ENCODE results near the gene GSTCD.
"Not testable (repeated sequence)": the region's sequence is repeated elsewhere in the genome, so short reads cannot be mapped to it uniquely, and the experiment has no call there.

GSTCD gene

GRCh38 chr4:105719204-105719603 is 10.6 kb downstream of the GSTCD start:
- DNase-seq = no peak

DNA sequence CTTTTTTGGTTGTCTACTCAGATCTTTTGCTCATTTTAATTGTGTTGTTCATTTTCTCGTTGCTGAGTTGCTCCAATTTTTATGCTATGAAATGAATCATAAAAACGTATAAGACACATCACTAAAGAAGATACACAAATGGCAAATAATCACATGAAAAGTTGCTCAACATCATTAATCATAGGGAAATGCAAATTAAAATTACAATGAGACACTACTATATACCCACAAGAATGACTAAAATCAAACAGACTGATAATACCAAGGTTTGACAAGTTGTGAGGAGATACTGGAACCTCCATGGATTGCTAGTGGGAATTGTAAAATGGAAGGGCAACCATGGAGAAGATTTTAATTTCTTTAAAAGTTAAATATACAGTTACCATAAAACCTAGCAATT is 17.0 kb downstream of the GSTCD start:
- DNase-seq = no peak

GRCh38 chr4:105729895-105730294 is 21.3 kb downstream of the GSTCD start:
- not testable (repeated sequence) for DNase-seq

- not testable (repeated sequence) for DNase-seq
Observed at GRCh38 chr4:105735217-105735616, 26.6 kb downstream of the GSTCD start.

GRCh38 chr4:105741548-105741947 is 33.0 kb downstream of the GSTCD start:
- no peak for DNase-seq

GRCh38 chr4:105748222-105748621 is 39.6 kb downstream of the GSTCD start:
- no peak for DNase-seq

DNA sequence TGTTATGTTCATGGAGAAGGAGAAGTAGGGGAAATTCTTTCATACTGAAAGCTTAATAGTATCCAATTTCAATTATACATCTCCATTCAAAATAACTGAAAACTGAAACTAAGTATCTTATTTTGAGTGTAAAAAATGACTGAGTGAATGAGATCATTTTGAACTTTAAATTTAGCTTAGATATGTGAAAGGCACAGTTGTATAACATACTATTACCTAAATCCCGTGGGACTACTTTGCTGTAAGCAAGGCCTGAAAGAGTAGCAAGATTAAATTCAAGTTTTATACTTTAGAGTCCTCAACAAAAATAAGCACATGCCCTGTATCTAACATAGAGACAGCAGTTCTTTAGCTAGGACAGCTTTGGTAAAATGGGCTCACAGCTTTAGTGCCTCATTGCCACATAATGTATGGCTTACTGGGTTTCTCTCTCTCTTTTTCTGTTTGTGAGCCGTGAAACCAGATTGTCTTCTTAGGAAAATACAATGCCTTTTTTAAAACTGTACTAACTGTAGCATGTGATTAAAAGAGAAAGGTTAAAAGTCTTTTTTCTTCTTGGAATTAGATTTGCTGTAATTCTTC is 43.2 kb downstream of the GSTCD start:
- no peak for DNase-seq

- DNase-seq = no peak
Observed at GRCh38 chr4:105753361-105753760, 44.8 kb downstream of the GSTCD start.

- no peak for DNase-seq
Observed at GRCh38 chr4:105755375-105755774, 46.8 kb downstream of the GSTCD start.

DNA sequence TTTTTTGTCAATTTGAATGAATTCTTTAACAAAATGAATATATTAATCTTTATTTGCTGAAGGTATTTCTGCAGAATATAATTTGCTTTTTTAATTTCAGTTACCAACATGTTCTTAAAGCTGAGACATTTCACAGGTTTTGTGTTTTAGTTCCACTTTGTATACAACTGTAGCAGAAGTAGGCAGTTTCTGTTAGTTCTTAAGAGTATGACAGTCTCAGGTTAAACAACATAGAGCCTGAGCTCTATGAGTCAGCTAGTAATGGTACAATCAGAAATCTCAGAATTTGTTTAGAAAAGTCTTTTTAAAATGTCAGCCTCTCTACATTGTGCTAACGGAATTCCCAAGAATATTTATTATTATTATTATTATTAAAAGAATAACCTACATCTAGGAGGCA is 50.4 kb downstream of the GSTCD start:
- DNase-seq = no peak

DNA sequence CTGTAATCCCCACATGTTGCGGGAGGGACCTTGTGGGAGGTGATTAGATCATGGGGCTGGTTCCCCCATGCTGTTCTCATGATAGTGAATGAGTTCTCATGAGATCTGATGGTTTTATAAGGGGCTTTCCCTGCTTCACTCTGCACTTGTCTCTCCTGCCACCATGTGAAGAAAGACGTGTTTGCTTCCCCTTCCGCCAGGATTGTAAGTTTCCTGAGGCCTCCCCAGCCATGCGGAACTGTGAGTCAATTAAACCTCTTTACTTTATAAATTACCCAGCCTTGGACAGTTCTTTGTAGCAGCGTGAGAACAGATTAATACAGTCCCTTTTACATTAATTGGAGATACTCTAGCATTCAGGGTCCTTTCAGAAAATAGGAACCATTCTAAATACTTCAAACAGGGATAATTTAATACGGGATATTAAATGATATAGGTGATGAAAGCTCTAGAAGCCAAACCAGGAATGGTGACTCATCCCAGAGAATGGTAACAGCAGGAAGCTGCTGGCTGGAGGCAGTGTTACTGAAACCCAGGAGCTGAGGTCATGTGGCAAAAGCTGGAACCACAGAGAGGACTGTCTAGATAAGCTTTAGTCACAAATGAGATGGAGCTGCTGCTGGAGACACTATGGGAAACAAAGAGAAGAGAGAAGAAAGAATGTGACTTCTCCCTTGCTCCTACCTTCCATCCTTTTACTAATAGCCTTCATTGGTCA is 57.3 kb downstream of the GSTCD start:
- DNase-seq = no peak

DNA sequence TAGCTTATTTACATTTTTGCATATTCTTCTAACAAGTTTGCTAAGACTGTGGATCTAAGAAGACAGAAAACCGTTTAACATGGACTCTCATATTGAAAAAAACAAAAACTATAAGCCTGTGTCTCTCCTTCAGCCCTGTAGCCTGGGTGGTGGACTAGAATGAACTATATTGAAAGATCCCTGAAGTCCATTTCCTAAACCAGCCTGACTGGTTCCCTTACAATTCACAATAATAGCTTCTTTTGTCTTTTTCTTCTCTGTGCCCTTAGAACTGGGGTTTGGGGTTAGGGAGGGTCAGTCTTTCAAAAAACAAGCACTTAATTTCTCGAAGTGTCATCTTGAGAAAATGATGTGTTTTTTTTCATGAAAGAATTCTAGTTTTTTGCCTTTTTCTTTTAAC is 59.0 kb downstream of the GSTCD start:
- DNase-seq = no peak

GRCh38 chr4:105770524-105770923 is 61.9 kb downstream of the GSTCD start:
- not testable (repeated sequence) for DNase-seq

- not testable (repeated sequence) for DNase-seq
Observed at GRCh38 chr4:105772065-105772464, 63.5 kb downstream of the GSTCD start.

DNA sequence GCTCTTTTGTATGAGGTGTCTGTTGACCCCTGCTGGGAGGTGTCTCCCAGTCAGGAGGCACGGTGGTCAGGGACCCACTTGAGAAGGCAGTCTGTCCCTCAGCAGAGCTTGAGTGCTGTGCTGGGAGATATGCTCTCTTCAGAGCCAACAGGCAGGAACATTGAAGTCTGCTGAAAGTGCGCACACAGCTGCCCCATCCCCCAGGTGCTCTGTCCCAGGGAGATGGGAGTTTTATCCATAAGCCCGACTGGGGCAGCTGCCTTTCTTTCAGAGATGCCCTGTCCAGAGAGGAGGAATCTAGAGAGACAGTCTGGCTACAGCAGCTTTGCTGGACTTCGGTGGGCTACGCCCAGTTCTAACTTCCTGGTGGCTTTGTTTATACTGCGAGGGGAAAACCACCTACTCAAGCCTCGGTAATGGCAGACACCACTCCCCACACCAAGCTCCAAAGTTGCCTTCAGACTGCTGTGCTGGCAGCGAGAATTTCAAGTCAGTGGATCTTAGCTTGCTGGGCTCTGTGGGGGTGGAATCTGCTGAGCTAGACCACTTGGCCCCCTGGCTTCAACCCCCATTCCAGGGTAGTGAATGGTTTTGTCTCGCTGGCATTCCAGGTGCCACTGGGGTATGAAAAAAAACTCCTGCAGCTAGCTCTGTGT is 67.3 kb downstream of the GSTCD start:
- not testable (repeated sequence) for DNase-seq

- DNase-seq = no peak
Observed at GRCh38 chr4:105780176-105780575, 71.6 kb downstream of the GSTCD start.

GRCh38 chr4:105784761-105785160 is 76.2 kb downstream of the GSTCD start:
- no peak for DNase-seq

- DNase-seq = no peak
Observed at GRCh38 chr4:105785792-105786191, 77.2 kb downstream of the GSTCD start.

GRCh38 chr4:105786748-105787147 is 78.2 kb downstream of the GSTCD start:
- DNase-seq = no peak

DNA sequence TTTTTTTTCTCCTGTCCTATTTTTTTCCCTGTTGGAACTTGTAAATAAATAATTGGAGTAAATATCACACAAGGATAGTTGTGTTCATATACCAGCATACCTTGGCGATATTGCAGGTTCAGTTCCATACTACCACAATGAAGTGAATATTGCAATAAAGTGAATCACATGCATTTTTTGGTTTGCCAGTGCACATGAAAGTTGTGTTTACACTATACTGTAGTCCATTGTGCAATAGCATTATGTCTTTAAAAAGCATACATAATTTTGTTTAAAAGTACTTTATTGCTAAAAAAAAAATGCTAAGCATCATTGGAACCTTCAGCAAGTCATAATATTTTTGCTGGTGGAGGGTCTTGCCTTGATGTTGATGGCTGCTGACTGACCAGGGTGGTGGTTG is 88.6 kb downstream of the GSTCD start:
- no peak for DNase-seq

DNA sequence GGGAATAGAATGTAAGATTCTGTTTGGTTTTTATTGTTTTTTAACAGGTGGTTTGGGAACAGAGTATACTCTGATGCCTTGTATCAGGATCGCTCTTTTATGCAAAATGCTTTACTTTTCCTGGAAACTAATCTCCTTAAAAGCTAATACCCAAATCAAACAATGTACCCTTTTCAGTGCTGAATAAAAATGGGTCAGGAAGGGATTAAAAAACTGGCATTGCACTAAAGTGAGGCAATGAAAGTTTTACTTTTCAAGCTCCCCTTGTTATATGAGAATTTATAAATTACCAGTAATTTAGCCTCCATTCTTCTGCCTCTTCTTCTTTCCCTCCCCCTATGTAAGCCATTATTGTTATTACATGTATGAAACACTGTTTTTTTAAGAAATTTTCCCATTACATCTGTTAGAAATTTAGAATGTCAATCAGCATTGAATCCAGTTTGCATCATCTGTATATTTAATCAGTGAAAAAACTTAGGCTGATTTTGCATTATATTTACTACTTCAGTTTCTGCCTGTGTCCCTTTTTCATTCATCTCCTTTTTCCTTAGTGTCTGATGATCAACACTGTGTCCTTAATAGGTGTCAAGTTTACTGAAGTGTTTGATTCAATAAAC is 97.0 kb downstream of the GSTCD start:
- no peak for DNase-seq

DNA sequence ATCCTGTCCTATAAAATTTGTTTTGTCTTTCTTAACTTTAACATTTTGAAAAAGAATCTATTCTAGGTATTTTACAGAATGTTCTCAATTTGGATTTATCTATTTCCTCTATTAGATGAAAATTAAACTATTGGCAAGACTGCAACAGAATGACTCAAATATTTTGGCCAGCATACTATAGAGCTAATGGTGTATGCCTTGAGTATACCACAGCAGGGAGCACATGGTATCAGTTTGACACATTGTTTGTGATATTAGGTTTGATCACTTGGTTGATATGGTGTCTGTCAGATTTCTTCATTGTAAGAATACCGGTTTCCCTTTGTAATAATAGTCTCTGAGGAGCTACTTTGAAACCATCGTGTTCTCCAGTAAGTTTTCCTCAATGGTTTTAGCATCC is 98.9 kb downstream of the GSTCD start:
- DNase-seq = no peak

DNA sequence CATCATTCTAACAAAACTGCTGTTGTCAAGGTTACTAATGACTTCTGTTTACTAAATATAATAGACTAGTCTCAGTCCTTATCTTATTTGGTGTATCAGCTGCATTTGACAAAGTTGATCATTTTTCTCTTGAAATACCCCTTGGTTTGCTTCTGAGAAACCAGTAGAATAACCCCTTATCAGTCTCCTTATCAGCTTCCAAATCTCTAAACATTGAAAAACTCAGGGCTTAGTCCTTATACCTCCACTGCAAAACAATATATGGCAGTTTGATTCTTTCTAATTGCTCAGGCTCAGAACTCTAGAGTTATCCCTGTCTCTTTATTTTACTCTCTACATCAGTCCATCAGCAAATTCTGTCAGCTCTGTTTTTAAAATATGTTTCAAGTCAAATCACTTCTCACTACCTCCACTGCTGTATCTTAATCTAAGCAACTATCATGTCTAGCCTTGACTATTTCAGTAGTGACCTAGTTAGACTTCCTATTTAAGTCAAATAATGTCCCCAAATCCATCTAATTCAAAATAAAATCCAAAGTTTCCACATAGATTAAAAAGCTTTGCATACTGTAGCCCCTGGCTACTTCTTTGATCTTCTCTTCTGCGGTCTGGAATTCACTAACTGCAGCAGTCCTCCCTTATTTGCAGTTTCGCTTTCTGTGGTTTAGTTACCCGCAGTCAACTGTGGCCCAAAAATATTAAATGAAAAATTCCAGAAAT is 99.6 kb downstream of the GSTCD start:
- DNase-seq = no peak

- no peak for DNase-seq
Observed at GRCh38 chr4:105808750-105809041, 100.1 kb downstream of the GSTCD start.
